ENCODE results near the gene LPAR3.

GRCh38 chr1:84888753-84889152 is 4.3 kb downstream of the LPAR3 start:
- TF ChIP-seq CTCF (conservative IDR thresholded peaks at IDR 0.05 in 1 of 2, IDR thresholded peaks at IDR 0.05 in 1 of 2; ENCODE audit: extremely low read depth in 1 of 2, insufficient read depth in 1 of 2, low read depth in 1 of 2, low read length in 2 of 2), result no peak
- TF ChIP-seq EZH2 (IDR thresholded peaks at IDR 0.05; ENCODE audit: borderline replicate concordance, low read length), result no peak

Data from mammary epithelial cell (primary cell).